Activated CD8-positive, alpha-beta T cell treated with anti-CD3 and anti-CD28 coated beads, Interleukin-2, amount 10 ng/mL, durations not matched to agents 7 days and 5 days (primary cell): ENCODE data around the gene GNAT3. TPM values are rescaled to one million over a fixed set of nuclear protein-coding genes. Genes with fewer than 3 reads are reported as not detected.

ENCODE experiments used
- ATAC-seq: fragments of 150-1000 bp; cut with Tn5 transposase; one replicate; pipeline ENCODE4 v1.10.0; 2021; ENCODE audit warnings: moderate library complexity
- CTCF ChIA-PET: fragments of 350-600 bp; sonication (Branson Sonifier 250); formaldehyde crosslinking; loops from one replicate; lab custom pipeline; 2021; ENCODE audit warnings: antibody characterized with exemption; lab: Charles Lee
- POLR2A ChIA-PET: fragments of 350-600 bp; sonication (Branson Sonifier 250); formaldehyde crosslinking; loops from one replicate; lab custom pipeline; 2021; ENCODE audit warnings: antibody characterized with exemption; lab: Charles Lee
- DNase-seq: peaks from one replicate; pipeline ENCODE4 v3.0.0-alpha.2; 2020
- H3K27ac Mint-ChIP-seq: one replicate; pipeline ENCODE4 v1.8.0; 2021; ENCODE audit warnings: mild to moderate bottlenecking, mixed read lengths
- H3K27me3 Mint-ChIP-seq: one replicate; pipeline ENCODE4 v1.8.0; 2021; ENCODE audit warnings: low read depth, mixed read lengths
- H3K36me3 Mint-ChIP-seq: one replicate; pipeline ENCODE4 v1.8.0; 2021; ENCODE audit warnings: low read depth, mixed read lengths
- H3K4me1 Mint-ChIP-seq: one replicate; pipeline ENCODE4 v1.8.0; 2021; ENCODE audit warnings: low read depth, mixed read lengths
- H3K4me3 Mint-ChIP-seq: one replicate; pipeline ENCODE4 v1.8.0; 2021; ENCODE audit warnings: mild to moderate bottlenecking, mixed read lengths
- H3K9me3 Mint-ChIP-seq: one replicate; pipeline ENCODE4 v1.8.0; 2022; ENCODE audit warnings: mixed read lengths; ENCODE audit not compliant: insufficient read depth
- total RNA-seq, 2 experiments: library from RNA; stranded (reverse); gene quantifications; one replicate each; pipeline ENCODE4 v1.2.3, GENCODE V29; 2021

GNAT3 gene
- total RNA-seq, 2 experiments from 2014 or later, result not detected

DNA sequence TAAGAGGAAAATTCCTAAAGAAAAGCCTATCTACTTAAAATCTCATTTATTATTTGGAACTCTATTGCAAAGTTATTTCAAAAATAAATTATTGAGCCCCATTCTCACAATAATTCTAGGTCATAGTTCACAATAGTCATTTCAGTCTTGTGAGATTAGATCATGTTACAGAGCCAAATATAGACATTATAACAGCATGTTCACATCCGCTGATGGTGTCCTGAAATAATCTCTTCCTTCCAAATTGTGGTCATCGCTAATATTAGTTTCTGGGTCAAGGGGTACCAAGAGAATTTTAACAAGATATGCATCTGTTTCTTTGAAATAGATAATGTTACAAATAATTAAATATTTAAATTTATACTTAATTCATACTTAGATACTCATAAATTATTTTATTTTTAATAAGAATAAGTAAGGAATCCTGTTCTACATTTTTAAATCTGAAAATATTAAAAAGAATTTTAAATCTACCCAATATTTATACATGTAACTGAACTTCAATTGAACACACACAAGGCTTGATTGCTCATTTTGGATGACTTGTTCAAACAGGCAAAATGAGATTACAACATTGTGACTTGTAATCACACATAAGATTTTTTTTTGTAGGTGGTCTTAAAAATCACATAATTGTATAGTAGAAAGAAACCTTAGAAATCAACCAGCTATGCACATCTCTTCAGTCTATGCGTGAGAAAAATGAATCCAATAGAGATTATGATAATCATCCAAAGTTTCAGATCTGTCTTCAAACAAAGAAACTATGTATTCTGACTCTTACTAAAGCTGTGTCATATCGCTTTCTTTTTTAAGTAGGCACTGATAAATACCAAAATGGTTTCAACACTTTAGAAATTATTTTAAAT, 13.1 kb downstream of the GNAT3 start:
- H3K9me3 Mint-ChIP-seq, result no peaks in the 10 kb centered on the region
- H3K4me1 Mint-ChIP-seq, result no peaks in the 10 kb centered on the region
- ChIA-PET CTCF (no interaction called here), POLR2A (no interaction called here)
- H3K36me3 Mint-ChIP-seq, result no peaks in the 10 kb centered on the region
- no peak overlapping the region for H3K27ac Mint-ChIP-seq
- DNase-seq (no peak), ATAC-seq (no peak)
- no peak overlapping the region for H3K4me3 Mint-ChIP-seq
- peaks cover 3% of the 10 kb centered on the region for H3K27me3 Mint-ChIP-seq

DNA sequence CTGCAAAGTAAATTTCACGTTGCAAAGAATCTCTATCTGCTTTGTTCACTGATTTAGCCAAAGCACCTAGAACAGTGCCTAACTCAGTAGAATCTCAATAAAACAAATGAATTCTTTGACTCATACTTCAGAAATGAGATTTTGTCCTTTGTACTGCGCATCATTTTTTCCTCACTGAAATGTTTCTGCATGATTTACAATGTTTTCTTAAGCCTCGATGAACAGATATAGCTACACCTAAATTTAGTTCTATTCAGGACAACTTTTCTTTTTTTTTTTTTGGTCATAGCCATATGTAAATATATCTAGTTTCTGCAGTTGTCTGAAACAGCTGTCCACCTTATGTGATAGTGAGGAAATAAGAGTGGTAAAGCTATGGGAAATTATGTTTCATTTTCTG, 15.3 kb downstream of the GNAT3 start:
- POLR2A ChIA-PET, result no interaction called here
- no peaks in the 10 kb centered on the region for H3K36me3 Mint-ChIP-seq
- H3K9me3 Mint-ChIP-seq, result no peaks in the 10 kb centered on the region
- no peaks in the 10 kb centered on the region for H3K27me3 Mint-ChIP-seq
- H3K27ac Mint-ChIP-seq, result no peak overlapping the region
- DNase-seq, result no peak
- CTCF ChIA-PET, result no interaction called here
- ATAC-seq, result no peak
- H3K4me3 Mint-ChIP-seq, result no peak overlapping the region
- H3K4me1 Mint-ChIP-seq, result no peaks in the 10 kb centered on the region

GRCh38 chr7:80493121-80493849, 18.6 kb downstream of the GNAT3 start:
- CTCF ChIA-PET, result no interaction called here
- H3K4me3 Mint-ChIP-seq, result no peak overlapping the region
- H3K9me3 Mint-ChIP-seq, result no peaks in the 10 kb centered on the region
- H3K27ac Mint-ChIP-seq, result no peak overlapping the region
- H3K4me1 Mint-ChIP-seq, result no peaks in the 10 kb centered on the region
- DNase-seq (no peak), ATAC-seq (no peak)
- H3K36me3 Mint-ChIP-seq, result no peaks in the 10 kb centered on the region
- POLR2A ChIA-PET, result no interaction called here
- no peaks in the 10 kb centered on the region for H3K27me3 Mint-ChIP-seq

GRCh38 chr7:80491462-80491861, 20.4 kb downstream of the GNAT3 start:
- CTCF ChIA-PET, result no interaction called here

DNA sequence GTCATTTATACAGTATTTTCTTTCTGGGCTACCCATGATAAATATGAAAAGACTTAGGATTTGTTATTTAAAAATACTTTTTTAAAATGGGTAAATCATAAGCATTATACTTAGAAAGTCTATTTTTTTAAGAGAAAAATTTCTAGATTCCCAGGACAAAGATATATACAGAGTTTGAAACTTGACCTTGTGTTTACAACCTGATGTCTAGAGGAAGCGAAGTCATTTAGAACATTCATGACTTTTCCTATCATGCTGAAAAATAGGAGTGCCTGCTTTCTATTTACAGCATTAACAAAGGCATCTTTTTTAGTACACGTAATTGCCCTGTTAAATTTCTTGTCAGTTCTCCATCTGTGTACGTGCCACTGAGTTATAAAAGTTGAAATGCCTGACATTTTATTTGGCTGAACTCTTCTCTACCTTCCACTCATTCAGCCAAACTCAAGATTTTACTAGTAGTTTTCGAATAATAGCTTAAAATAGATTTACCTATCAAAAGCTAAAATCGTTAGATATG, 23.0 kb downstream of the GNAT3 start:
- POLR2A ChIA-PET, result no interaction called here
- H3K4me1 Mint-ChIP-seq, result no peaks in the 10 kb centered on the region
- no peak overlapping the region for H3K27ac Mint-ChIP-seq
- H3K36me3 Mint-ChIP-seq, result no peaks in the 10 kb centered on the region
- H3K9me3 Mint-ChIP-seq, result no peaks in the 10 kb centered on the region
- no peak for ATAC-seq
- DNase-seq, result no peak
- H3K4me3 Mint-ChIP-seq, result no peak overlapping the region
- CTCF ChIA-PET, result no interaction called here
- no peaks in the 10 kb centered on the region for H3K27me3 Mint-ChIP-seq

More at GRCh38 chr7:80491462-80491861, 20.4 kb downstream of the GNAT3 start:
- DNase-seq (no peak), ATAC-seq (no peak)
- H3K9me3 Mint-ChIP-seq, result no peaks in the 10 kb centered on the region
- POLR2A ChIA-PET, result no interaction called here
- no peak overlapping the region for H3K27ac Mint-ChIP-seq
- no peaks in the 10 kb centered on the region for H3K27me3 Mint-ChIP-seq
- H3K4me3 Mint-ChIP-seq, result no peak overlapping the region
- no peaks in the 10 kb centered on the region for H3K36me3 Mint-ChIP-seq
- H3K4me1 Mint-ChIP-seq, result no peaks in the 10 kb centered on the region

DNA sequence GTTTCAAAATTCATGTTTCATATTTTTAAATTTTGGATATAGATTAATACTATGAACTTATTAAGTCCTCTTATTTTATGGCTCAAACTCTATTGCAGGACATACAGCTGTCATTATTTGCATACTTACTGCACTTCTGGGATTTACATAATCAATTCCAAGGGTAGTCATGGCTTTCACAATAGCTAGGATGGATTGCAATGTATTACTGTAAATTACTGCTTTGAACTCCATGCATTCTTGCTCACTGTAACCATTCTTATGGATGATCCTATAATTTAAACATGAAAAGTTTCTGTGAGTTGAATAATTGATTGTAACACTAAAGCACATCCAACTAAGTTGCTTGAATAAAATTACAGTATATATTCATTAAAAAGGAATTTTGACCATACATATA, 23.5 kb downstream of the GNAT3 start:
- Mint-ChIP-seq H3K27me3 (no peaks in the 10 kb centered on the region), H3K4me3 (no peak overlapping the region), H3K36me3 (no peaks in the 10 kb centered on the region), H3K4me1 (no peaks in the 10 kb centered on the region), H3K9me3 (no peaks in the 10 kb centered on the region), H3K27ac (no peak overlapping the region)
- CTCF ChIA-PET, result no interaction called here
- ATAC-seq (no peak), DNase-seq (no peak)
- POLR2A ChIA-PET, result no interaction called here

- Mint-ChIP-seq H3K4me3 (no peak overlapping the region), H3K4me1 (no peaks in the 10 kb centered on the region), H3K36me3 (no peaks in the 10 kb centered on the region), H3K27ac (no peak overlapping the region), H3K27me3 (no peaks in the 10 kb centered on the region), H3K9me3 (no peaks in the 10 kb centered on the region)
- DNase-seq (no peak), ATAC-seq (no peak)
- POLR2A ChIA-PET, result no interaction called here
- CTCF ChIA-PET, result no interaction called here
Measured at GRCh38 chr7:80485721-80486120, 26.1 kb downstream of the GNAT3 start.

GRCh38 chr7:80482950-80483349, 28.9 kb downstream of the GNAT3 start:
- no peaks in the 10 kb centered on the region for H3K9me3 Mint-ChIP-seq
- ATAC-seq, result no peak
- no peaks in the 10 kb centered on the region for H3K4me1 Mint-ChIP-seq
- no peak overlapping the region for H3K4me3 Mint-ChIP-seq
- no peaks in the 10 kb centered on the region for H3K27me3 Mint-ChIP-seq
- DNase-seq, result no peak
- no peak overlapping the region for H3K27ac Mint-ChIP-seq
- ChIA-PET POLR2A (no interaction called here), CTCF (no interaction called here)
- H3K36me3 Mint-ChIP-seq, result no peaks in the 10 kb centered on the region

DNA sequence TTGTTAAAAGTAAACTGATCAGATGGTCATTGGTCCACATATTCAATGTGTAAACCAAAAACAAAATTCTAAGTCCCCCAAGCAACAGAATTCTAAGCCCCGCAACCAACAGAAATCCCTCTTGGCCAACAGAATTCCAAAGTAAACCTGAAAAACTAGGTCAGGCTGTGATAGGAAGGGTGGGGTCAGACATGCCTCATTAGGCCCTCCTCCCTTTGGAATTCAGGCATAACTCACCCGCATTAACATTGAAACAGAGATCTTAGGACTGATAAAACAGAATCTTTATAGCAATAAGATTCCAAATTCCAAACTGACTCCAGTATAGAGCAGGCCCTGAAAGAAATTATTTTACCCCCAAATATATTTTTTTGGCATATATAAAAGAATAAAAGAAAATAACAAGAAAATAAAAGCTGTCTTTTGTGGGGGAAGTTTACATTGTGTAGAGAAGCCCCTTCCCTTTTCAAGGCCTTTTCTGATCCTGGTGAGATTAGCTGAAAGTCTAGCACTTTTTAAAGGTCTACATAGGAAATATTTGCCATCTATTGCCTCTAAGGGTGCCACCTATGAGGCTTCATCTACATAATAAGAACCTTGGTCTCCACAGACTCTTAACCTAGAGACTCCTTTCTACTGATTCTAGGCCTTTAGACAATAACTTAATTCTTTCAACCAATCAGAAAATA, 30.5 kb downstream of the GNAT3 start:
- H3K9me3 Mint-ChIP-seq, result no peaks in the 10 kb centered on the region
- no peaks in the 10 kb centered on the region for H3K36me3 Mint-ChIP-seq
- H3K4me3 Mint-ChIP-seq, result no peak overlapping the region
- no peak overlapping the region for H3K27ac Mint-ChIP-seq
- DNase-seq (no peak), ATAC-seq (no peak)
- ChIA-PET CTCF (no interaction called here), POLR2A (no interaction called here)
- no peaks in the 10 kb centered on the region for H3K4me1 Mint-ChIP-seq
- H3K27me3 Mint-ChIP-seq, result no peaks in the 10 kb centered on the region

DNA sequence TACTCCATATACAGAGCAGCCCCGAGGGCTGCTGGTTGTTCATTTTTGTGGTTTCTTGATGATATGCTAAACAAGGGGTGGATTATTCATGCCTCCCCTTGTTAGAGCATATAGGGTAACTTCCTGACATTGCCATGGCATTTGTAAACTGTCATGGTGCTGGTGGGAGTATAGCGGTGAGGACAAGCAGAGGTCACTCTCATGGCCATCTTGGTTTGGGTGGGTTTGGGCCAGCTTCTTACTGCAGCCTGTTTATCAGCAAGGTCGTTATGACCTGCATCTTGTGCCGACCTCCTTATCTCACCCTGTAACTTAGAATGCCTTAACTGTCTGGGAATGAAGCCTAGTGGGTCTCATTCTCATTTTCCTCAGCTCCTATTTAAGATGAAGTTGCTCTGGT, 31.3 kb downstream of the GNAT3 start:
- Mint-ChIP-seq H3K4me3 (no peak overlapping the region), H3K27ac (no peak overlapping the region), H3K36me3 (no peaks in the 10 kb centered on the region), H3K9me3 (no peaks in the 10 kb centered on the region), H3K27me3 (no peaks in the 10 kb centered on the region), H3K4me1 (no peaks in the 10 kb centered on the region)
- POLR2A ChIA-PET, result no interaction called here
- ATAC-seq (no peak), DNase-seq (no peak)
- CTCF ChIA-PET, result no interaction called here

DNA sequence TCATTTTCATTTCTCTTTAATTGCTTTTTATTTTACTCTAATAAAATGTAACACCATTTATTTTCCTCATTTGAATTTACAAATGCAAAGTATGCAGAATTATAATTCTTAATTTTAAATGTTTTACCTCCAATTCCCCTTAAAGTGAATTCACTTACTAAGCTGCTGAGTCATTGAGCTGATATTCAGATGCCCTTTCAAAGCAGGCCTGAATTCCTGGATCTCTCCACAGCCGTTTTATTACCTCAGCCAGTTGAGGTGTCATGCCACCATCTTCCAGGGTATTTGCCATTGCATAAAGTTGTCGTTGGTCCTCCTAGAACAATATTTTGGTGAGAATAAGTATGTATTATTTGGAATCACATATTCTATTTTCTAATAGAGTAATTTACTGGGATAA, 33.2 kb downstream of the GNAT3 start:
- ATAC-seq, result no peak
- Mint-ChIP-seq H3K4me3 (no peak overlapping the region), H3K27me3 (no peaks in the 10 kb centered on the region), H3K4me1 (no peaks in the 10 kb centered on the region), H3K36me3 (no peaks in the 10 kb centered on the region), H3K27ac (no peak overlapping the region), H3K9me3 (no peaks in the 10 kb centered on the region)
- no peak for DNase-seq
- ChIA-PET POLR2A (no interaction called here), CTCF (no interaction called here)

DNA sequence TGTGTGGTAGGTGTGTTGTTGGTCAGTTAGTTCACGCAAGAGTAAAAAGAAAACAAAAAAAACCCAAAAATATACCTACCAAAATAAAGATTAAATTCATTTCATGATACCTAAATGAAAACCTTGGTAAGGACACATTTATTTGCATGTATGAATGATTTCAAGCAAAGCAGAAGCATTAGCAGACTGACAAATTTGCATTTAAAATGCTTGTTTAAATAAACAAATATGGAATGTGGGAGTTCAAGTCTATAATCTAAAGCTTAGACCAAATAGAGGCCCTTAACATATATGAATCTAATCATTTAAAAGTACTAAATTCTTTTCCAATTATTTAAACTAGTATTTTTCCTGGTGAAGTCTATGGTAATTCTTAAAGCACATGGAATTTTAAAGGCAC, 35.8 kb downstream of the GNAT3 start:
- no peak overlapping the region for H3K4me3 Mint-ChIP-seq
- H3K36me3 Mint-ChIP-seq, result no peaks in the 10 kb centered on the region
- H3K27me3 Mint-ChIP-seq, result no peaks in the 10 kb centered on the region
- H3K9me3 Mint-ChIP-seq, result no peaks in the 10 kb centered on the region
- no peak overlapping the region for H3K27ac Mint-ChIP-seq
- POLR2A ChIA-PET, result no interaction called here
- CTCF ChIA-PET, result no interaction called here
- H3K4me1 Mint-ChIP-seq, result no peaks in the 10 kb centered on the region
- DNase-seq, result no peak
- ATAC-seq, result no peak
